Measurements from ENCODE around the gene CDH18. TPM values are rescaled to one million over a fixed set of nuclear protein-coding genes. Genes with fewer than 3 reads are reported as not detected.

The CDH18 gene
- total RNA-seq, 2 experiments from 2014 or later, result not detected

- peaks cover 16% of the 10 kb centered on the region for H3K9me3 Mint-ChIP-seq
- no peaks in the 10 kb centered on the region for H3K36me3 Mint-ChIP-seq
- no peaks in the 10 kb centered on the region for H3K4me1 Mint-ChIP-seq (ENCODE audit: low read depth)
- POLR2A ChIA-PET, result no interaction called here
- H3K27ac Mint-ChIP-seq, result no peak overlapping the region
- intact Hi-C loops (cut with micrococcal nuclease), result no loop called here
- no peak for DNase-seq
- no peak overlapping the region for H3K4me3 Mint-ChIP-seq
- H3K27me3 Mint-ChIP-seq, result no peaks in the 10 kb centered on the region
- CTCF ChIA-PET, result no interaction called here
Observed at GRCh38 chr5:19923742-19924141, 64.3 kb downstream of the CDH18 start.

DNA sequence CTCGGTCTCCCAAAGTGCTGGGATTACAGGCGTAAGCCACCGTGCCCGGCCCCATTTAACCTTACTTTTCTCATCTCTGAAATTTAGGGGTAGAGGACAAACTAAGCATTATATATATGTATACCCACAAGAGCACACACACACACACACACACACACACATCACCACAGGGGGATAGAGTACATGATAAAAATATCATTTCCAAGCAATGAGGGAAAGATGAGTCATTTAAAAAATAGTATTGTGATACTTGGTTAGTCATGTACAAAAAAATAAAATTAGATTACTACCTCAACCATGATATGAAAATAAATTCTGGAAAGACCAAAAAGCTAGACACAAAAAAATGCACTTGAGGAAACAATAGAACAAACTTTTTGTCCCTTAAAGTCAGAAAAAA is 67.2 kb downstream of the CDH18 start:
- intact Hi-C loops (cut with micrococcal nuclease), result no loop called here
- no peaks in the 10 kb centered on the region for H3K36me3 Mint-ChIP-seq
- H3K4me3 Mint-ChIP-seq, result no peak overlapping the region
- no peak overlapping the region for H3K27ac Mint-ChIP-seq
- DNase-seq, result no peak
- H3K9me3 Mint-ChIP-seq, result peaks cover 14% of the 10 kb centered on the region
- H3K27me3 Mint-ChIP-seq, result no peaks in the 10 kb centered on the region
- ChIA-PET POLR2A (no interaction called here), CTCF (no interaction called here)
- no peaks in the 10 kb centered on the region for H3K4me1 Mint-ChIP-seq (ENCODE audit: low read depth)

- no peaks in the 10 kb centered on the region for H3K4me1 Mint-ChIP-seq (ENCODE audit: low read depth)
- ChIA-PET POLR2A (no interaction called here), CTCF (no interaction called here)
- no peaks in the 10 kb centered on the region for H3K36me3 Mint-ChIP-seq
- DNase-seq, result no peak
- no peaks in the 10 kb centered on the region for H3K27me3 Mint-ChIP-seq
- H3K9me3 Mint-ChIP-seq, result peaks cover 9% of the 10 kb centered on the region
- no peak overlapping the region for H3K27ac Mint-ChIP-seq
- H3K4me3 Mint-ChIP-seq, result no peak overlapping the region
- intact Hi-C loops (cut with micrococcal nuclease), result no loop called here
Observed at GRCh38 chr5:19918780-19919179, 69.2 kb downstream of the CDH18 start.

- no peak overlapping the region for H3K27ac Mint-ChIP-seq
- H3K36me3 Mint-ChIP-seq, result no peaks in the 10 kb centered on the region
- CTCF ChIA-PET, result no interaction called here
- POLR2A ChIA-PET, result no interaction called here
- intact Hi-C loops (cut with micrococcal nuclease), result no loop called here
- no peak overlapping the region for H3K4me3 Mint-ChIP-seq
- H3K9me3 Mint-ChIP-seq, result peaks cover 3% of the 10 kb centered on the region
- DNase-seq, result no peak
- no peaks in the 10 kb centered on the region for H3K27me3 Mint-ChIP-seq
- H3K4me1 Mint-ChIP-seq (ENCODE audit: low read depth), result no peaks in the 10 kb centered on the region
Observed at GRCh38 chr5:19917588-19918122, 70.3 kb downstream of the CDH18 start.

GRCh38 chr5:19910136-19910535 is 77.9 kb downstream of the CDH18 start:
- CTCF ChIA-PET, result no interaction called here
- peaks cover 17% of the 10 kb centered on the region for H3K9me3 Mint-ChIP-seq
- no peaks in the 10 kb centered on the region for H3K36me3 Mint-ChIP-seq

GRCh38 chr5:19904766-19905165 is 83.2 kb downstream of the CDH18 start:
- Mint-ChIP-seq H3K27ac (no peak overlapping the region), H3K9me3 (peaks cover 12% of the 10 kb centered on the region), H3K4me1 (ENCODE audit: low read depth) (no peaks in the 10 kb centered on the region), H3K36me3 (no peaks in the 10 kb centered on the region), H3K4me3 (no peak overlapping the region), H3K27me3 (no peaks in the 10 kb centered on the region)
- ChIA-PET CTCF (no interaction called here), POLR2A (no interaction called here)
- no peak for DNase-seq
- intact Hi-C loops (cut with micrococcal nuclease), result no loop called here

More at GRCh38 chr5:19910136-19910535, 77.9 kb downstream of the CDH18 start:
- POLR2A ChIA-PET, result no interaction called here
- no peak for DNase-seq
- no peak overlapping the region for H3K4me3 Mint-ChIP-seq
- no peak overlapping the region for H3K27ac Mint-ChIP-seq
- intact Hi-C loops (cut with micrococcal nuclease), result no loop called here
- H3K4me1 Mint-ChIP-seq (ENCODE audit: low read depth), result no peaks in the 10 kb centered on the region
- H3K27me3 Mint-ChIP-seq, result no peaks in the 10 kb centered on the region

- Mint-ChIP-seq H3K27me3 (no peaks in the 10 kb centered on the region), H3K9me3 (peaks cover 11% of the 10 kb centered on the region), H3K36me3 (no peaks in the 10 kb centered on the region), H3K27ac (no peak overlapping the region), H3K4me3 (no peak overlapping the region), H3K4me1 (ENCODE audit: low read depth) (no peaks in the 10 kb centered on the region)
- ChIA-PET POLR2A (no interaction called here), CTCF (no interaction called here)
- no peak for DNase-seq
- intact Hi-C loops (cut with micrococcal nuclease), result no loop called here
Observed at GRCh38 chr5:19903611-19904010, 84.4 kb downstream of the CDH18 start.

- intact Hi-C loops (cut with micrococcal nuclease), result no loop called here
- Mint-ChIP-seq H3K27me3 (no peaks in the 10 kb centered on the region), H3K4me1 (ENCODE audit: low read depth) (no peaks in the 10 kb centered on the region), H3K9me3 (peaks cover 11% of the 10 kb centered on the region), H3K4me3 (no peak overlapping the region), H3K36me3 (no peaks in the 10 kb centered on the region), H3K27ac (no peak overlapping the region)
- ChIA-PET CTCF (no interaction called here), POLR2A (no interaction called here)
- no peak for DNase-seq
Observed at GRCh38 chr5:19902316-19902934, 85.6 kb downstream of the CDH18 start.

DNA sequence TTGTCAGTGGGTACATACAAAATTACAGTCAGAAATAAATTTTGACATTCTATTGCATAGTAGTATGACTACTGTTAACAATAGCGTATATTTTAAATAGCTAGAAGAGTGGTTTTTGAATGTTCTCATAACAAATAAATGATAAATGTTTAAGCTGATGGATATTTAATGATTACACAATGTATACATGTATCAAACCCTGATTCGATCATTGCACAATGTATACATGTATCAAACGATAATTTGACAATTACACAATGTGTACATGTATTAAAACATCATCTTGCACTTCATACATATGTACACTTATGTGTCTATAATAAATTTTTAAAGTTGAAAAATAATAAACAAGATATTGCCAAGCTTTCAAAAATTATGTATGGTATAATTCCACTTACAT is 87.7 kb downstream of the CDH18 start:
- Mint-ChIP-seq H3K4me1 (ENCODE audit: low read depth) (no peaks in the 10 kb centered on the region), H3K27ac (no peak overlapping the region), H3K27me3 (no peaks in the 10 kb centered on the region), H3K36me3 (no peaks in the 10 kb centered on the region), H3K4me3 (no peak overlapping the region), H3K9me3 (peaks cover 11% of the 10 kb centered on the region)
- CTCF ChIA-PET, result no interaction called here
- POLR2A ChIA-PET, result no interaction called here
- intact Hi-C loops (cut with micrococcal nuclease), result no loop called here
- no peak for DNase-seq

DNA sequence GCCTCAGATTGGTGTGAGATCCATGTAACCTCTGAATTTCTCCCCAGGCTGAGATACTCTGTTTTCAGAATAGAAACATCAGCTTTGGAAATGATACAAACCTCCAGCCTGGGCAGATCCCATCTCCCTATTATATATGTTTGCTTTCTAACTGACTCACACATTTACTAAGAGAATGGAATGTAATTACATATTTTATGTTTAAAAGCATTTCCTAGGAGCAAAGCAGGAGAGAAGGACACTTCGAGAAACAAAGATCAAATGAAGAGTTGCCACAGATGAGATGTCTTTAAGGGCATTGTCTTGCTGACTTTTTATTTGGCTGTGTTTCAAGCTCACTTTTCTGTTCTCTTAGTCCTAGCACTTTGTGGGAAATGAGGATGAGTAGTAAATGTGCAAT is 96.3 kb downstream of the CDH18 start:
- intact Hi-C loops (cut with micrococcal nuclease), result no loop called here
- no peaks in the 10 kb centered on the region for H3K36me3 Mint-ChIP-seq
- POLR2A ChIA-PET, result no interaction called here

DNA sequence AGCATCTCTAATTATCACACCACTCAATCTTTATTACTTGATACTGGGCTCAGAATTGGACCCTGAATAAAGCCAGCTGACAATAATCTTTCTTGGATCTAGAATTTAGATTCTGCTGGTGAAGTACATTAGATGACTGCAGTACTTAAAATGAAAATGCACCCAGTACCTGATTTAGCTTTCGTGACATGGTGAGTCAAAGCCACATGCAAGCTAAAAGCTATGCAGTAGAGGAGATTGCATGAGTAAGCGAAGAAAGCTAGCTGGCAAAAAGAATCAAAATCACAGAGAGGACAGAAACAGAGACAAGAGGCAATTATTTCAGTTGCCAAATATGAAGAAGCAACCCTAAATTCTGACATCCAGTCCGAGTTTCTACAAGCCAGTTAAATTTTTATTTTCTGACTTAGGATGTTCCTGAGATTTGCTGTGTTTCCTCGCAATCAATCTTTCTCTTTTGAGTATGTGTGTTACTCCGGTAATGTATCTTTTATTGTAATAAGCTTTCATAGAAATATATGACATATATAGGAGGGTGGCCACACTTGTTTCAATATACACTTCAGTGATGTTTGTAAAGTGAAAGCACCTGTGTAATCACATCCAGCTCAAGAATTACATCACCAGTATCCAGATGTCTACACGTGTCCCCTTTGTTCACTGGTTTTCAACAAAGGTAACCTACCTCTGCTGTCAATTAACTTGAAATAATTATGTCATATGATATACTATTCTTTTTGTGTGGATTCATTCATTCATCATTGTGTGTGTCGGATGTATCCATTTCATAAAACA is 101.7 kb downstream of the CDH18 start:
- Mint-ChIP-seq H3K4me3 (no peak overlapping the region), H3K4me1 (ENCODE audit: low read depth) (no peaks in the 10 kb centered on the region), H3K9me3 (peaks cover 2% of the 10 kb centered on the region), H3K27ac (no peak overlapping the region), H3K36me3 (no peaks in the 10 kb centered on the region), H3K27me3 (no peaks in the 10 kb centered on the region)
- DNase-seq, result no peak
- ChIA-PET POLR2A (no interaction called here), CTCF (no interaction called here)
- intact Hi-C loops (cut with micrococcal nuclease), result no loop called here

More for the DNA sequence above, 96.3 kb downstream of the CDH18 start:
- H3K9me3 Mint-ChIP-seq, result peaks cover 8% of the 10 kb centered on the region
- no peak for DNase-seq
- no peak overlapping the region for H3K27ac Mint-ChIP-seq
- no peak overlapping the region for H3K4me3 Mint-ChIP-seq
- CTCF ChIA-PET, result no interaction called here
- no peaks in the 10 kb centered on the region for H3K4me1 Mint-ChIP-seq (ENCODE audit: low read depth)
- H3K27me3 Mint-ChIP-seq, result no peaks in the 10 kb centered on the region

DNA sequence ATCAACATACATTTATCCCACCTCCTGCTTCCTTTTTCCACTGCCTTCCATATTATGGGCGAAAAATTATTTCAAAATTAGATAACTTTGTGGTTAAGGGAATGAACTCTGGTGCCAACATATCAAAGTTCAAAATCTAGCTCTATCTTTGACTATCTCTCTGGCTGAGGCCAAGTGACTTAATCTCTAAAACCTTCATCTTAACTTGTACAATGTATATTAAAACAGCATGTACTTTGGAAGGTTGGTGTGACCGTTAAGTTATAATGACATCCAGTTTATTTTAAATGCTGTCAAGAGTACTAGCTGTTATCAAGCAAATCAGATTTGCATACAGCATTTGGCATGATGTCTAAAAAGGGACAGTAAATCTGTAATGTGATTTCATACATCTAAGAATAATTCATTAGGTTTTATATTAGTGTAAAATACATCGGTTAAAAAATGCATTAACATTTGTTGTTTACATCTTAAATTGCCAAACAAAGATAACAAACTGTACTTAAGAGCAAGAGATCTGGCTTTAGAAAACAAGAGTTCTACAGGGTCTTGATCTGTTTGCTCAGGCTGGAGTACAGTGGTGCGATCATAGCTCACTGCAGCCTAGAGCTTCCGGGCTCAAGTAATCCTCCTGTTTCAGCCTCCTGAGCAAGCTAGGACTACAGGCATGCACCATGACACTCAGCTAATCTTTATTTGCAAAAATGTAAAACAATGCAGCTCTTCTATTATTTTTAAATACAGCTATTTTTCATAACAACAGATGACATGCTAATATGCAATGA is 102.8 kb downstream of the CDH18 start:
- Mint-ChIP-seq H3K27me3 (no peaks in the 10 kb centered on the region), H3K4me1 (ENCODE audit: low read depth) (no peaks in the 10 kb centered on the region), H3K36me3 (no peaks in the 10 kb centered on the region), H3K4me3 (no peak overlapping the region), H3K9me3 (peaks cover 2% of the 10 kb centered on the region), H3K27ac (no peak overlapping the region)
- POLR2A ChIA-PET, result no interaction called here
- intact Hi-C loops (cut with micrococcal nuclease), result no loop called here
- no peak for DNase-seq
- CTCF ChIA-PET, result no interaction called here
